ENCODE data around the gene CEP192. TPM values are rescaled to one million over a fixed set of nuclear protein-coding genes. Genes with fewer than 3 reads are reported as not detected.
"Not testable (repeated sequence)": the region's sequence is repeated elsewhere in the genome, so short reads cannot be mapped to it uniquely, and the experiment has no call there.

The CEP192 gene
- total and polyA plus RNA-seq, 8 donors = 6.7 to 21.7 (median 14.0) TPM

- no peaks in the 10 kb centered on the region for H3K9me3 ChIP-seq
- no peaks in the 10 kb centered on the region for H3K27me3 ChIP-seq
- no peak for FAIRE-seq
- peaks cover 0 to 6% (median 0%) of the 10 kb centered on the region in 3 donors for H3K36me3 ChIP-seq
- WGBS, 2 donors = 48 to 52% methylated on average over 10 of the region's 10 CpGs
- no peak for TF ChIP-seq CTCF (IDR thresholded peaks at IDR 0.05)
- DNase-seq = no peak
- peak in 2 of 4 donors; percentile 45 to 52 for ATAC-seq
- no peak overlapping the region for H3K27ac ChIP-seq
- H3K4me1 ChIP-seq = peaks cover 0 to 26% (median 9%) of the 10 kb centered on the region in 3 donors
- intact Hi-C loops (cut with DNase I) = no loop called here
- H3K4me3 ChIP-seq = no peak overlapping the region
Observed at GRCh38 chr18:12996661-12997292, 5.6 kb downstream of the CEP192 start.

- H3K4me3 ChIP-seq; FAIRE-seq; H3K27me3 ChIP-seq; H3K27ac ChIP-seq; DNase-seq; H3K36me3 ChIP-seq; H3K9me3 ChIP-seq; intact Hi-C loops (cut with DNase I); ATAC-seq: not testable (repeated sequence)
- peaks cover 0 to 22% (median 7%) of the 10 kb centered on the region in 3 donors for H3K4me1 ChIP-seq
- 17 to 18% methylated on average over 2 of the region's 2 CpGs for WGBS, 2 donors
Observed at GRCh38 chr18:12997330-12997729, 6.2 kb downstream of the CEP192 start.

GRCh38 chr18:12998332-12999060 is 7.3 kb downstream of the CEP192 start:
- Histone ChIP-seq H3K36me3 (peaks cover 0 to 6% (median 0%) of the 10 kb centered on the region in 3 donors), H3K27me3 (no peaks in the 10 kb centered on the region), H3K9me3 (no peaks in the 10 kb centered on the region), H3K4me3 (no peak overlapping the region), H3K4me1 (peaks cover 0 to 17% (median 0%) of the 10 kb centered on the region in 3 donors), H3K27ac (no peak overlapping the region)
- no peak for FAIRE-seq
- no peak for TF ChIP-seq CTCF (IDR thresholded peaks at IDR 0.05)
- no peak for ATAC-seq
- intact Hi-C loops (cut with DNase I) = no loop called here
- DNase-seq = no peak
- 87 to 90% methylated on average over 6 of the region's 6 CpGs for WGBS, 2 donors

- FAIRE-seq (no peak), DNase-seq (no peak), ATAC-seq (peak in 3 of 4 donors; percentile 42 to 71 (median 66))
- no peak overlapping the region for H3K4me3 ChIP-seq
- H3K4me1 ChIP-seq = peaks cover 0 to under 1% (median 0%) of the 10 kb centered on the region in 3 donors
- H3K27me3 ChIP-seq = no peaks in the 10 kb centered on the region
- TF ChIP-seq CTCF (IDR thresholded peaks at IDR 0.05) = no peak
- WGBS, 2 donors = 73 to 74% methylated on average over 7 of the region's 7 CpGs
- peaks cover 0 to 6% (median 0%) of the 10 kb centered on the region in 3 donors for H3K36me3 ChIP-seq
- no peaks in the 10 kb centered on the region for H3K9me3 ChIP-seq
- intact Hi-C loops (cut with DNase I) = no loop called here
- H3K27ac ChIP-seq = no peak overlapping the region
Observed at GRCh38 chr18:13003466-13003896, 12.3 kb downstream of the CEP192 start.

- Histone ChIP-seq H3K36me3 (peaks cover 0 to 11% (median 0%) of the 10 kb centered on the region in 3 donors), H3K27me3 (no peaks in the 10 kb centered on the region), H3K4me3 (no peak overlapping the region), H3K9me3 (no peaks in the 10 kb centered on the region), H3K4me1 (no peaks in the 10 kb centered on the region), H3K27ac (no peak overlapping the region)
- DNase-seq (no peak), ATAC-seq (no peak), FAIRE-seq (no peak)
- WGBS, 2 donors = 86% methylated on average over 8 of the region's 8 CpGs
- intact Hi-C loops (cut with DNase I) = no loop called here
- TF ChIP-seq CTCF (IDR thresholded peaks at IDR 0.05) = no peak
Observed at GRCh38 chr18:13004396-13004795, 13.2 kb downstream of the CEP192 start.

All from pancreas (tissue), 10 donors.